ENCODE data around the gene LANCL2. TPM values are rescaled to one million over a fixed set of nuclear protein-coding genes. Genes with fewer than 3 reads are reported as not detected.

The LANCL2 gene
- total RNA-seq, 1 experiment from 2014 or later: 10.0 TPM

- RAD21 ChIA-PET (ENCODE audit: low non-redundant PET in 1 of 2, low total read pairs in 2 of 2, uncharacterized antibody in 2 of 2, unreplicated experiment in 2 of 2): no interaction called here
- H3K4me1 ChIP-seq (ENCODE audit: control insufficient read depth in 1 of 2, insufficient read depth in 2 of 2, low read length in 2 of 2): no peaks in the 10 kb centered on the region
- BruUV-seq (replicated peaks): no TSS peak
- H3K79me2 ChIP-seq (ENCODE audit: insufficient read depth, low read length): no peaks in the 10 kb centered on the region
- DNase-seq (ENCODE audit: low read depth, low spot score) (no peak), ATAC-seq (no peak)
- H3K27me3 ChIP-seq (ENCODE audit: insufficient read depth, low read length): no peaks in the 10 kb centered on the region
- intact Hi-C loops (cut with micrococcal nuclease): no loop called here
- H3K4me3 ChIP-seq (replicated peaks in 1 of 2; ENCODE audit: low read depth in 1 of 2, low read length in 2 of 2): no peak overlapping the region
- CTCF ChIA-PET: no interaction called here
- no peaks in the 10 kb centered on the region for H3K36me3 ChIP-seq (ENCODE audit: control insufficient read depth in 1 of 2, insufficient read depth in 2 of 2, low read length in 2 of 2)
- no peaks in the 10 kb centered on the region for H3K9me2 ChIP-seq (ENCODE audit: insufficient read depth)
- no peaks in the 10 kb centered on the region for H4K20me1 ChIP-seq (ENCODE audit: insufficient read depth)
- H3K4me2 ChIP-seq (ENCODE audit: low read length): no peak overlapping the region
- no peak overlapping the region for H2AFZ ChIP-seq (ENCODE audit: low read depth, low read length, poor library complexity, severe bottlenecking)
- no peaks in the 10 kb centered on the region for H3K9me3 ChIP-seq (ENCODE audit: control insufficient read depth in 1 of 2, insufficient read depth in 1 of 2, low read depth in 1 of 2, low read length in 2 of 2)
- TF ChIP-seq MAX (IDR thresholded peaks at IDR 0.05) (no peak), CTCF (IDR thresholded peaks at IDR 0.05 in 2 of 3, conservative IDR thresholded peaks at IDR 0.05 in 1 of 3; ENCODE audit: borderline replicate concordance in 1 of 3, insufficient read depth in 1 of 3, low read depth in 2 of 3, low read length in 2 of 3) (no peak), SP1 (IDR thresholded peaks at IDR 0.05; ENCODE audit: low read depth) (no peak), EGR1 (IDR thresholded peaks at IDR 0.05; ENCODE audit: low read depth) (no peak), YY1 (IDR thresholded peaks at IDR 0.05; ENCODE audit: extremely low read depth, insufficient replicate concordance, low read depth, low read length) (no peak), POLR2AphosphoS5 (IDR thresholded peaks at IDR 0.05; ENCODE audit: low read depth, low read length) (no peak), SIN3A (IDR thresholded peaks at IDR 0.05; ENCODE audit: low read depth) (no peak), EZH2 (IDR thresholded peaks at IDR 0.05) (no peak), TCF7L2 (IDR thresholded peaks at IDR 0.05; ENCODE audit: borderline replicate concordance, extremely low read depth, insufficient read depth, insufficient read length) (no peak), ZBTB33 (IDR thresholded peaks at IDR 0.05; ENCODE audit: extremely low read depth, insufficient replicate concordance, low read length) (no peak), REST (IDR thresholded peaks at IDR 0.05; ENCODE audit: low read depth) (no peak), SRF (IDR thresholded peaks at IDR 0.05; ENCODE audit: low read depth) (no peak), ZFX (IDR thresholded peaks at IDR 0.05) (no peak), CBX3 (IDR thresholded peaks at IDR 0.05; ENCODE audit: low read depth) (no peak), JUND (IDR thresholded peaks at IDR 0.05) (no peak), POLR2A (IDR thresholded peaks at IDR 0.05; ENCODE audit: borderline replicate concordance, extremely low read depth, insufficient read depth, insufficient read length) (no peak), CEBPB (IDR thresholded peaks at IDR 0.05; ENCODE audit: low read depth) (no peak)
- H3K27ac ChIP-seq (ENCODE audit: low read depth, low read length): no peak overlapping the region
- POLR2A ChIA-PET: no interaction called here
- no peak overlapping the region for H3K9ac ChIP-seq (ENCODE audit: low read length)
Measured at GRCh38 chr7:55348502-55348901, 16.6 kb upstream of the LANCL2 start.

All from HCT116 (cell line).